SHP77 treated with DMSO at 0.1 percent for 48 hours (cell line): ENCODE measurements around the gene ANKMY1.

Experiments used
- DNase-seq: peaks from one replicate; lab custom pipeline; 2025; lab: John Stamatoyannopoulos, UW

ANKMY1 gene

DNA sequence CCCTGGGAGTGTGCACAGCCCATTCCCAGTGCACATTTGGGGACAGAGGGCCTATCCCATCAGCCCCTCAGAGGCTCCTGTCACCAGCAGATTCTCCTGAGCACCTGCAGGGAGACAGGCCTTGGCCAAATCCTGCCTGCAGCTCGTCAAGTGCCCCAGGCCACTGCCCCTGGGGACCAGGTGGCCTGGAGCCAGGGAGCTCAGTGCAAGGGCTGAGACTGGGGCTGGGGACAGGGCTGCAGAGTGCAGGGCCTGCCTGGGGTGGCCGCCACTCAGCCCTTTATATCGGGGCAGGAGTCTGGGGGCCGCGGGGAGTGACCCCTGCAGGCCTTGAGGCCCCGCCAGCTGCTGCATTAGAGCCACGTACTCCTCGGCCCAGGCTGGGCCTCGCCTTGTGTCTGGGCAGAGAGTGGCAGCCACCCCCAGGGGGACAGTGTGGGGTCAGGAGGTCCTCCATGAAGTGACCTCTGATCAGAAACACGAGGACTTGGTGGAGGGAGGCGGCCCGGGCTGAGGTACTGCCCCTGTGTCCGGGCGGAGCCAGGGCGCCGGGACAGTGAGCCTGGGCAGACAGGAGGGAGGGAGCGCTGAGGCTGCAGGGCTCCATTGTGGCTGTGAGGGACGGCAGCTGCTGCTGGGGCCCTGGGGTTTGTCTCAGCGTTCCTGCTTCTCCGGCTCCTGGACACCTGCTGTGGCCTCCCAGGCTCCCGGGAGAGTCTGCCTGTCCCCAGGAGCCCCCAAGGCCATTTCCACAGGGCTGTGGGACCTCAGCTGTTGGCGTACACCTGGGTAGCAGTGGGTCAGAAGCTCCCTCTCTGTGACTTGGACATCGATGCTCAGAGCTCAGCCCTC lies 98.2 kb downstream of the ANKMY1 start:
- DNase-seq = no peak

DNA sequence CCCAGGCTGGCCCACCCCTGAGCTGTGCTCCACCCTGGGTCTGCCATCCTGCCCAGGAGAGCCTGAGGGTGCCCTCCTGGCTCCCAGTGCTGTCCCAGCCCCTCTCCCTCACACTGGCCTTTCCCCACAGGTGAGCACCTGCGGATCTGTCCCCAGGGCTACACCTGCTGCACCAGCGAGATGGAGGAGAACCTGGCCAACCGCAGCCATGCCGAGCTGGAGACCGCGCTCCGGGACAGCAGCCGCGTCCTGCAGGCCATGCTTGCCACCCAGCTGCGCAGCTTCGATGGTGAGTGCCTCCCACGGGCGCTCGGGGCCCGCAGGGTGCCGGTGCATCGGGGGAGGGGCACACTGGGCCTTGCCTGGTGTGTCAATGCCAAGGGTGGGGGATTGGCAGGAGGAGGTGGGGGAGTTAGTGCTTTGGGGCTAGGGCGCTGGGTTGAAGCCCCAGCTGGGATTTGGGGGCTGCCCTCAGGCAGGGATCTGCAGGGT lies 98.8 kb downstream of the ANKMY1 start:
- no peak for DNase-seq

DNA sequence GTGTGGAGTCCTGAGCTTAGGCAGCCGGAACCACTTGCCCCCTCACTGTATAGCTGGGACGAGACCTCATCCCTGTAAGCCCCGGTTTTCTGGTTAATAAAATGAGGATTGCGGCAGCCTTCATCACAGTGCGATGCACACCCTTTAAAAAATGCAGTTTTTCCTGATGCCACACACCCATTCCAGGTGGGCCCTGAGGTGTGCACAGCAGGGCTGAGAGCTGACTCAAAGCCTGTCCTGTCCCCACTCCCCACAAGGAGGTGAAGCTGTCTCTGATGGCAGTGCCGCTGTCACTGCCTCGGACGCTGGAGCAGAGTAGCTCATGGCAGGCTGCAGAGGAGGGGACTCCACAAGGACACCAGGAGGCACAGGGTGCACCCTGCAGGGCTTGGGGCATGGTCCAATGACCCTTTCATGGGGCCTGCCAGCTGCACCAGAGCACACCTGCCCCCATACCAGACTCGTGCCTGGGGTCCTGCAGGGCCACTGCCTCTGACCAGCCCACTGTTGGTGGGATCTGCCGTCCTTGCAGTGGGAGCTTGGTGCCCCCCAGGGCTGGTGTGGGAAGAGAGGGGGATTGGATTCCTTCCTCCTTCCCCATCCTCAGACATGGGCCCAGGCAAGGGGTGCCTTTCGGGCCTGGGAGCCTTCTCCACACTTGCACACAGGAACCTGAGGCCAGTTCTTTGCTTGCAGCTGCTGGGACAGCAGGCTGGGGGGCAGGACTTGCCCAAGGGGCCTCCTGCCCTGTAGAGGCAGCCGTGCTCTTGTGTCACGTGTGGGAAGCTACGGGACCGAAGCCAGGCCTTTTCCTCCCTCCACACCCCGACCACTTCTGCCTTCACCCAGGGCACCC lies 99.5 kb downstream of the ANKMY1 start:
- DNase-seq = no peak

DNA sequence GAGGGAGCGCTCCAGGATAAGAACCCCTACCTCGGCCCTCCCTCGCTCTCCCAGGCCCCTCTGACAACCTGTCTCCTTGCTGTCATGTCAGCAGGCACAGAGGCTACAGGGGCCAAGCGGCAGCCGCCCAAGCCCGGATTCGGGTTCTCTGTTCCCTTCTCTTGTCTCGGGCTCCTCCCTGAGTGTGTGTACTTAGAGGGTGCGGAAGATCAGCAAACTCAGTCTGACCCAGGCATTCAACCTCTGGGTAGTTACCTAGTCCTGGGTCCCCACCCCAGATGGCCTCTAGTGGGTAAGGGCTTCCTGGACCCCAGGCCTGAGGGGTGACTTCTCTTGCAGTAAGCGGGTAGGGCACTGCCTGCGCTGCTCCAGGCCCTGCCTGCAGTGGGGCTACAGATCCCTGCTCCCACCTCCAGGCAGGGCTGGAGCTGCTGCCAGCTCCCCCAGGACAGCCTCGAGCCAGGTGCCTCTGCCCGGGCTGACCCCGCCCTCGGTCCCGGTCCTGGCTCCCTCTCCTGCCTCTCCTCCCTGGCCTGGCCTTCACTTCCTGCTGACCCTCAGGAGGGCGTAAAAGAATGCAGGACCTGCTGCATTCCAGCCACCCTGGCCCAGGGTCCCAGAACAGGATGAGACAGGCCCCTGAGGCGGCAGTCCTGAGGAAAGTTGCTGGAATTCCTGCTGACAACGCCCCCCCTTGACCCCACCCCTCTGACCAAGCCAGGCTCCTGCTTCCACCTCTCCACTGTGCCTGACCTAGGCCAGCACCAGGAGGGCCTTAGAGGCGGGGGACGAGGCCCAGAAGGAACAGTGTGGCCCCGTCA lies 100.4 kb downstream of the ANKMY1 start:
- no peak for DNase-seq

DNA sequence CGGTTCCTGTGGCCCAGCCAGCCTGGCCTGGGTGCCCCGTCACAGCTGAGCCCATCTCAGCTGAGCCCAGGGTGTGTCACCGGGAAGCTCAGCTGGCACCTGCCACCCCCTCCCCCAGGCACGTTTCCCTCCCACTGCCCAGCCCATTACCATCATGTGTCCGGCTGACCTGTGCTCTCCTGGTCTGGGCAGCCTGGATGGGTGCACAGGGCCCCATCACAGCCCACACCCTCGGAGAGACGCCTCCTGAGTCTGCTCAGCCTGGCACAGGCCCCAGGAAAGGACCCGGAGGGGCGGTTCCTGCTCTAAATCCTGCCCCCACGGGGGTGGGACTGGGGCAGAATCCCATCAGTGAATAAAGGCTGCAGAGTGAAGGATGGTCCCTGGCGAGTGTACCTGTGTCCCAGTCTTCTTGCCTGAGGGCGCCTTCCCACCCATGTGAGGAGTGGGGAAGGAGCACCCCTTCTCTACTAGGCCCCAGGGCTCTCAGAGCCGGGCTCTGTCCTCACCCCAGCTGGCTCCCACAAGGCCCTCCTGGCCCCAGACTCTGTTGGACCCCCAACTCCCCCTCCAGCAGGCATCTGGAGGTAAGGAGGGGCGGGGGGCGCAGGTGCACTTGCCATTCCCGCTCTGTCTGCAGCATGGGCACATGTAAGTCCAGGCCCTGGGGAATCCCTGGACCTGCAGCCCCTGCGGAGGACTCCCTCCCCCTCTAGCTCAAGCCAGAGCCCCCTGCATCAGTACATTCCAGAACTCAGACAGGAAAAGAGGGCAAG lies 101.2 kb downstream of the ANKMY1 start:
- DNase-seq = no peak

DNA sequence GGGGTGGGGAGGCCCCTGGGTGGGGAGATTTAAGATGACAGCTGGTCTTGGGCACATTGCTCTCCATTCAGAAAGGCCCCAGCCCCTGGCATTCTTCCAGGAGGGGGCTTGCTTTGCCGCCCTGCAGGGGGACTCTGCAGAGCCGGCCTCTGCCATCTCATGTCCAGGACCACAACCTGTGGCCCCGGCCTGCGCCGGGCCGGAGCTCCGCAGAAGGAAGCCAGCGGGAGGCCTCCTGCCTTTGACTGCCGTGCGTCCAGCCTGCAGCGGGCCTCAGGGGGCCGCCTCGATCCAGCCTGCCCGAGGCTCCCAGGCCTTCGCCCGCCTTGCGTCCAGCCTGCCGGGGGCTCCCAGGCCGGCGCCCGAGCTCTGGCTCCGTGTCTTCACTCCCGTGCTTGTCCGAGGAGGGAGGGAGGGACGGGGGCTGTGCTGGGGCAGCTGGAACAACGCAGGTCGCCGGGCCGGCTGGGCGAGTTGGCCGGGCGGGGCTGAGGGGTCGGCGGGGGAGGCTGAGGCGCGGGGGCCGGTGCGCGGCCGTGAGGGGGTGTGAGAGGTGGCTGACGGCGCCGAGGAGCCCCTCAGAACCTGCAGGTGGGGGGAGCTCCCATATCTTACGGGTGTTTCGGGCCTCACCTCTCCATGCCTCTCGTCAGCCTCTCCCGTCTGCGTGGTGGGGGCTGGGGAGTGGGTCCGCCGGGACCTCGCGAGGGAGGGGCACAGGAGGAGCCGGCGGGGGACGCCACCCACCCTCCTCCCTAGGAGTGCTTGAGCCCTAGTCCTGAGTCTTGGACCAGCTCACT lies 101.9 kb downstream of the ANKMY1 start:
- no peak for DNase-seq

DNA sequence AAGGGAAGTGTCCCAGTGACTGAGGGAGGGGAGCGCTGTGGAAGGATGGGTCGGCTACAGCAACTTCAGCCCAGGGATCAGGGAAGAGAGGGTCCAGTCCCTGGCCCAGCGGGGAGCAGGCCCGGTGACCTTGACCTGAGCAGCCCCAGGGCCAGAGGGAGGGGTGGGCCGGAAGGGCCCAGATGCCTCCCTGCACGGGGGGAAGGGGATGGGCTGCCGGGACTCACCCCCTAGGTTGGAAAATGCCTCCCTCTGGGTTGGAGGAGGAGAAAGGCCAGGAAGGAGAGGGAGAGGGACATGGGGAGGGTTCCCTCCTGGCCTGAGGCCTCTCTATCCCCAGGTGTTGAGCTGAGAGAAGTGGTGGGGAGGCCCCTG lies 102.5 kb downstream of the ANKMY1 start:
- DNase-seq = no peak

DNA sequence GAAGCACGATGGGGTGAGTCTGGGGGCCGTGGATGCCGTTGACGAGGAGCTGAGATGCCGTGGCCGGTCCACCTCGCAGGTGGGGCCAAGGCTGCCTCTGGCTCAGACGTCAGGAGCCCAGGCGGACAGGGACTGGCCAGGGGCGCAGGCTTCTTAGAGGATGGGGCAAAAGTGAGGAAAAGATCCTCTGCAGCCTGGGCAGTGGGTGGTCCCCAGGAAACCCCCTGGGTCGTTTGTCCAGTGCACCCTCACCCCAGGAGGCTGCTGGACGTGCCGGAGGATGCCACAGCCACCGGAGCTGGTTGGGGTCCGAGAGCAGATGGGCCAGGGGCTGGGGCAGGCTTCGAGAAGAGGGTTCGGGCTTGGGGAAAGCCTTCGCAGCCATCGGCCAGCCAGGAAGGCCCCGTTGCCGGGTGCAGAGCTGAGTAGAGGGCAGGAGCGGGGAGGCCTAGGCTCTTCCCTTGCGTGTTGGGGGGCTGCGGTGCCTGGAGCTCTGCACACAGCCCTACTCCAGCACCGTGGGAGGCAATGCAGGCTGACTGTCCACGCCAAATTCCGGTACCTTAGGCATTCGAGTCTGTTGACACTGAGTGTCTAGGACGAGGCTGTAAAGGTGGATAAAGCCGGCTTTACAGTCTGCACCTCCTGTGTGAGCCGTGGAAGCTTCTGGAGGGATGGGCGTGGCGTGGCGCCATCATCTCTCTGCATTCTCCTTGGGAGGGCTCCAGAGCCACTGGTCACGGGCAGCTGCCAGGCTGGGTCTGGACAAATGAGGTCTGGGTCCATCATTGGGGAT lies 103.5 kb downstream of the ANKMY1 start:
- no peak for DNase-seq

DNA sequence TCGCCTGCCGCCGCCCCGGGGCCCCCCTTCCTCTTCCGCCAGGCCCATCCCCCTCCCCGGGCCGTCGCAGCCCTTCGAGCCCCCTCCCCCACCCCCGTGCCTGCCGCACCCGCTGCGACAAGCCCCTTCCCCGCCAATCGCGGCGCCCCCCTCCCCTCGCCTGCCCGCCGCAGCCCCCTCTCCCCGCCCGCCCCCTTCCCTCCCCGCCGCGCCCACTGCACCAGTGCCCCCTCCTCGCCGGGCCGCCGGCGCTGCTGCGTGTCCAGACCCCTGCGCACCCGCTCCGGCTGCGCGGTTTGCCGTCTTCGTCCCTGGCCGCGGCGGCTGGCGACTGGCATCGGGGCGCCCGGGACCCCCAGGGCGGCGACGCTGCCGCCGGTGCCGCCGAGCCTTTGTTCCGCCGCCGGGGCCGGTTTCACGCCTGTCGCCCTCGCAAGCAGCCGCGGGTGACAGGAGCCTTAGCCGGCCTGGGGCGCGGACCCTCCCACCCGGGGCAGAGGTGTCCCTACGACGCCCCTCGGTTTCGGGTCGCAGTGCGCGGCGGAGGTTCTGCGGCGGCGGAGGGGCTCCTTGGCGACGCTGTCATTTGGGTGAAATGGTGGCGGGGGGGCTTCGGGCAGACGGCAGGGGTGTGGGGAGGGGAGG lies 104.2 kb downstream of the ANKMY1 start:
- DNase-seq = no peak

DNA sequence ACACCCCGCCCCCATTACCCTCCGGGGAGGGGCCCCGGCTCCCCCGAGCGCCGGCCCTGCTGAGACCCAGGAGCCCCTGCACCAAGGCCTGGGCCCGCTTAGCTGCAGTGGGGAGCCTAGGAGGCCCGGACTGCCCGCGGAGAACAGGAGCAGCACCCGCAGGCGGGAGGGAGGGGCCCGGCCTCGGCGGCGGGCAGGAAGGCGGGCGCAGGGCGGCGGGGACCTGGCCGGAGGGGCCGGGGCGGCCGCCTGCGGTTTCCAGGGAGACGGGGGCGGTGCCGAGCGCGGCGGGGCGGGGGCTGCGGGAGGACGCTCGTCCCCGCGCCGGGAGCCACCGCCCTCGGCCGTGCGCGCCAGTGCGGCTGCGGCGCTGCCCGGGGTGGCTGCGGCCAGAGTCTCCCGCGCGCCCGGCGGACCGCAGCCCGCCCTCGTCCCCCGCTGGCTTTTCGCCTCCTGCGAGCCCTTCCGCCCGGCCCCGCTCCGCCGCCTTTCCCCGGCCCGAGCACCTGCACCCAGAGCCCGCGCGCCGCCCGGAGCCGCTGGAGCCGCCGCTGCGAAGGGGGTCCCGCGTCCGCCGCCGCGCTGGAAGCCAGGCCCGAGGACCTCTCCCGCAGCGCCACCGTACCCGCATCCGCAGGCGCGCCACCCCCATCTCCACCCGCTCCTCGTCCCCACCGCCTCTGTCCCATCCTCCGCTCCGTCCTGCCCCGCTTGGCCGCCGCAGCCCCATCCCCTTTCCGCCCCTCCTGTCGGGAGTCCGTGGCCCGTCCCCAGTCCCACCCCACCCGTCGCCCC lies 105.1 kb downstream of the ANKMY1 start:
- DNase-seq = no peak

DNA sequence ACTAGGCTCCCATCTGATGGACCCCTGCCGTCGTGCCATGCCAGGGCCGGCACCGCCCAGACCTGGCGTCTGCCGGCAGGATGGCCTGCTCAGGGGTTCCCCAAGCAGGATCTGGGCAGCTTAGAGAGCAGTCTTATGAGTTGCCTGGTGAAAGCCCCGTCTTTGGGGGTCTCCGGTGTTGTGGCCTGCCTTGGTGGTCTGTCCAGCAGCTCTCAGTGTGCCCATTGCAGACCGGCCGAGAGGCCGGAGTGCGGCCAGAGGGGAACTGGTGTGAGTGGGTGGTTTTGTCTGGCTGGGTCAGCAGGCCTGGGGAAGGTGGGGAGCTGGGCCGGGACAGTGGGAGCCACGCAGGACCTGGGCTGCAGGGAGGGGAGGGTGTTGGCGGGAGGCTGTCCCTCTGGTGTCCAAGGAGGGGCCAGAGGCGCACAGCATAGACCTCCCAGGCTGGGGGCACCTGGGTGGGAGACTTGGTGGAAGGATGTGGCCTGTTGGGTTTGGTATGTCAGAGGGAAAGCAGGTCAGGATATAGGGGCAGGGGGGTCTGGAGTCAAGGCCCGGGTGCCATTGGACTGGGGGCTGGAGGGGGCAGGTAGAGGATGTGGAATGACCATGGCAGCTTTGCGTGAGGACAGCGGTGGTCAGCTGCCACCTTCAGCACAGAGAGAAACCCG lies 105.9 kb downstream of the ANKMY1 start:
- DNase-seq = no peak

DNA sequence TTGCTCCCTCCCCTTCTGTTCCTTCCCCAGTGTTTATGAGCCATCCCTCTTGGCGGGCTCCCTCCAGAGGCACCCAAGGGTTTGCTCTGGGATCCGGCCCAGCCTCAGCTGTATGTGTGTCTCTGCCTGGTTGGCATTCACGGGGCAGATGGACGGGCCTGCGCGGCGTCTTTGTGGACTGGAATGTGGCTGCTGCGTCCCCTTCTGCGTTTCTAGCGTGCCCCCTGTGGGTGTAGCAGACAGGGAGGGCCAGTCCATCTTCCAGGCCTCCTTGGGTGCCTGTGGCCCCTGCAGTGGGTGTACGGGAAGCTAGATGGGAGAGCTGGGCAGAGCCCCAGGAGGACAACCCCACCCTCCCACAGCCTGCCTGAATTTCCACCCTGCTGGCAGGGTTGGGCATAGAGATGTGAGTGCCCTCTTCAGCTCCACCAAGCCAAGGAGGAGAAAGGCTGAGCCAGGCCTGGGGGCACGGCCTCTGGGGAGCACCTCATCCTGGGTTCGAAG lies 106.6 kb downstream of the ANKMY1 start:
- DNase-seq = no peak

DNA sequence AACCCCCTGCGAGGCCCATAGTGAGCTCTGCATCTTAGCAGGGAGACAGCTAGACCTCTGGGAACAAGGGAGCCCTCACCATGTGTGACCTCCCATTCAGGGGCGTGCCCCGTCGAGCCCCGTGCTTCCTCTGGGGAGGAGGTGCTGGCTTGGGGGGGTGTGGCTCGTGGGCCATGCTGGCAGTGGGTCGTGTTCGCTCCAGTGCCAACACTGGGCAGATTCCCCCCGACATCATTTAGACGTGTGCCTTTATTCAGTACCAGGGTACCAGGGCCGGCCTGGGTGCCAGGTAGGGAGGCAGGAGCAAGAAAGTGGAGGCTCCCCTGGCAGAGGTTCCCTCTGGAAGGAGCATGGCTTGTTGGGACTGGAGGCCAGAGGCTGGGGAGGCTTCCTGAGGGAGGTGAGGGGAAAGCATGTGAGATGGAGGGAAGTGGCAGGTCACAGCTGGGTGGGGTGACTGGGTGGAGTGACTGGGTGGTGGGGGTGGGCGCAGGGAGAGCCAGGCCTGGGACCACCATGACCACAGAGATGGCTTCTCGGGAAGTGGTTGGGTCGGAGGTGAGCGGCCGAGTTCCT lies 107.2 kb downstream of the ANKMY1 start:
- DNase-seq = no peak

DNA sequence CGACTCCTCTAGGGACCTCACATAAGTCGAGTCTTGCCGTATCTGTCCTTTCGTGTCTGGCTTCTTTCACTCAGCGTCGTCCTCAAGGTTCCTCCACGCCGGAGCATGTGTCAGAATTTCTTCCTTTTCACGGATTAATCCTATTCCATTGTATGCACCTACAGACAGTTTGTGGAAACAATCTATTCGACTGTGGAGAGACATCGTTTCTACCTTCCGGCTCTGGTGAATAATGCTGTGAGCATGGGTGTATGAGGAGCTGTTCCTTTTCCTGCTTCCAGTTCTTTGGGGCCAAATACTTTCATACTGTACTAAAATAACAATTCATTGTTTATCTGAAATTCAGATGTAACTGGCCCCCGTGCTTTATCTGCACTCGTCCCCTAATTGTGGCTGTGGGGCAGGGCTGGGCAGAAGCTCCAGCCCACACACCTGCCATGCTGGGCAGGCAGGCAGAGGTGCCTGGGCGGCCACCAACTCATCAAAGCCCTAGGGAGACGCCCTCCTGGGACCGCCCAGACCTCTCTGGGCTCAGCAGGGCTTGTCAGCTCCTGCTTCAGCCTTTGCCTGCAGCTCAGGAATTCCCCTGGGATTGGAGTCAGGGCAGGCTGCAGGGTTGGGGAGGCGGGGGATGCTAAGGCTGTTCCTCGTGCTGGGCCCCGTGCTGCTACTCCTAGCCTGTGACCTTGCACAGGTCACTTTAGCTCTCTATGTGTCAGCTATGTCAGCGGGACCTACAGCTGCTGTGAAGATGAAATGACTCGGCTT lies 107.8 kb downstream of the ANKMY1 start:
- no peak for DNase-seq

DNA sequence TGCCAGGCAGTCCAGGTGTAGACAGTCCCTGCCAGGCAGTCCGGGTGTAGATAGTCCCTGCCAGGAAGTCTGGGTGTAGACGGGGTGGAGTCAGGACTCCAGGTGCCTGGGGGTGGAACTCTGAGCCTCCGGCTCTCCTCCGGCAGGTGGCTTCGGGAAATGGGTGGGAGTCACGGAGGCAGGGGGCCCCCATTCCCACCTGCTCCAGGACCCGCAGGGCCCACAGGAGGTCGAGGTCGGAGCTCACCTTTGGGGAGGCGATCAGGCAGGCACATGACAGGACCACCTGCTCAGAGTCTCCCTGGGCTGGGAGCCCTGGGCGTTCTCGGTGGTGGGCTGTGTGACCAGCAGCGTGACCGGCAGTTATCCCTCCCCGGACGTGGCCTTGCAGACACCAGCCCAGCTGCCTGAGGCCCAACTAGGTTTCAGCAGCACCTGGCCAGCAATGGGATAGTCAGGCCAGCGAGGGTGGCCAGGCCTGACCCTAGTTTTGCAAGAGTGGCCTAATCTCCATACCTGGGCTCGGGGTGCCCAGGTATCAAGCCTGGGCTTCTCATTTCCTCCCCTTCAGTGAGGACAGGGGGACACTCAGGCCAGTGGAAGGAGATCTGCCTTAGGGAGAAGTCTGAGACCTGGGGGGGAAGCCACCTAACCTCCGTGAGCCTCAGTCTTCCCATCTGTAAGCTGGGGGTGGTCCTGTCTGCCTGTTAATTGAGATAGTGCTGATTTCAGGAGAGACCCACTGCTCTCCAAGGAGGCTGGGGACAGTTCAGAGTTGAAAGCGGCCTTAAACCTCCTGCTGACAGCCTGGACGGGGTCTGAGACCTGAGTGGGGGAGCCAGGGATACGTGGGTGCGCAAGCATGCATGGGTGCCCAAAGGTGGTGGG lies 109.2 kb downstream of the ANKMY1 start:
- no peak for DNase-seq
